Mesothelial cell of epicardium (in vitro differentiated cells): ENCODE measurements around the gene KRT27. TPM values are rescaled to one million over a fixed set of nuclear protein-coding genes. Genes with fewer than 3 reads are reported as not detected.

ENCODE experiments used
- DNase-seq, 2 experiments: peaks; one replicate each; pipeline ENCODE4 v3.0.0; 2021; ENCODE audit warnings: low spot score in 2 of 2; ENCODE audit not compliant: unreplicated experiment in 2 of 2
- H3K27ac Mint-ChIP-seq: 2 replicates; pipeline ENCODE4 v1.8.0; 2021; ENCODE audit warnings: mixed read lengths
- H3K27me3 Mint-ChIP-seq: 2 replicates; pipeline ENCODE4 v1.8.0; 2021; ENCODE audit warnings: low read depth, mixed read lengths
- H3K36me3 Mint-ChIP-seq: 2 replicates; pipeline ENCODE4 v1.8.0; 2021; ENCODE audit warnings: mixed read lengths
- H3K4me1 Mint-ChIP-seq: 2 replicates; pipeline ENCODE4 v1.8.0; 2021; ENCODE audit warnings: mixed read lengths
- H3K4me3 Mint-ChIP-seq: 2 replicates; pipeline ENCODE4 v1.8.0; 2021; ENCODE audit warnings: mild to moderate bottlenecking, moderate library complexity, mixed read lengths
- H3K9me3 Mint-ChIP-seq: 2 replicates; pipeline ENCODE4 v1.8.0; 2021; ENCODE audit warnings: mixed read lengths
- total RNA-seq: library from RNA; stranded (reverse); gene quantifications from 3 replicates; pipeline ENCODE4 v1.2.1, GENCODE V29; 2021
- TF ChIP-seq, protein P1 (sequence below): fragments of 200-600 bp; sonication (generic); IDR thresholded peaks from one replicate; pipeline ENCODE4 v1.5.0; 2021; ENCODE audit warnings: antibody characterized with exemption; ENCODE audit not compliant: unreplicated experiment

The KRT27 gene
- total RNA-seq, 1 donor from 2014 or later = not detected

DNA sequence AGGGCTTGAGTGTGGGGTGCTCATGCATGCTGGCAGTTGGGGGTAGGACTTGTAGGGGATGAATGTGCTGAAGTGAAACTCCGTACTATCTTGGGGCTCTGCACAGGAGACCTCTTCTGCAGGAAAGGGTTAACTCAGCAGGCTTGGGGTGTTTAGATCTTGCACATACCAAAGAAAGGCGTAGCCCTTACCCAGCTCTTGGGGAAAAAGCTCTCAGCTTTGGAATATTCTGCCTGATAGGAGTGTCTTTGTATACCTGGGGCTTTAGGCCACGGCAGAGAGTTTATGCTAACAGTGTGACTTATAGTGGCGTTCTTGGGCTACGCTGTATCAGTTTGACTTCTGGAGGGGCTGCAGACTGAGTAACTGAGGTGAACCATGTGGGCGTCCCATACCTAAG, 48.3 kb downstream of the KRT27 start:
- no peak for DNase-seq
- Mint-ChIP-seq H3K27ac (no peak overlapping the region), H3K27me3 (peaks cover 73% of the 10 kb centered on the region), H3K36me3 (no peaks in the 10 kb centered on the region), H3K9me3 (no peaks in the 10 kb centered on the region), H3K4me1 (no peaks in the 10 kb centered on the region), H3K4me3 (no peak overlapping the region)
- TF ChIP-seq, protein P1, sequence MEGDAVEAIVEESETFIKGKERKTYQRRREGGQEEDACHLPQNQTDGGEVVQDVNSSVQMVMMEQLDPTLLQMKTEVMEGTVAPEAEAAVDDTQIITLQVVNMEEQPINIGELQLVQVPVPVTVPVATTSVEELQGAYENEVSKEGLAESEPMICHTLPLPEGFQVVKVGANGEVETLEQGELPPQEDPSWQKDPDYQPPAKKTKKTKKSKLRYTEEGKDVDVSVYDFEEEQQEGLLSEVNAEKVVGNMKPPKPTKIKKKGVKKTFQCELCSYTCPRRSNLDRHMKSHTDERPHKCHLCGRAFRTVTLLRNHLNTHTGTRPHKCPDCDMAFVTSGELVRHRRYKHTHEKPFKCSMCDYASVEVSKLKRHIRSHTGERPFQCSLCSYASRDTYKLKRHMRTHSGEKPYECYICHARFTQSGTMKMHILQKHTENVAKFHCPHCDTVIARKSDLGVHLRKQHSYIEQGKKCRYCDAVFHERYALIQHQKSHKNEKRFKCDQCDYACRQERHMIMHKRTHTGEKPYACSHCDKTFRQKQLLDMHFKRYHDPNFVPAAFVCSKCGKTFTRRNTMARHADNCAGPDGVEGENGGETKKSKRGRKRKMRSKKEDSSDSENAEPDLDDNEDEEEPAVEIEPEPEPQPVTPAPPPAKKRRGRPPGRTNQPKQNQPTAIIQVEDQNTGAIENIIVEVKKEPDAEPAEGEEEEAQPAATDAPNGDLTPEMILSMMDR = no peak

- no peaks in the 10 kb centered on the region for H3K4me1 Mint-ChIP-seq
- H3K9me3 Mint-ChIP-seq = no peaks in the 10 kb centered on the region
These were observed 51.4 kb downstream of the KRT27 start for GRCh38 chr17:40730970-40731369.

GRCh38 chr17:40727447-40728231, 54.7 kb downstream of the KRT27 start:
- TF ChIP-seq, protein P1 = no peak
- no peak for DNase-seq
- no peaks in the 10 kb centered on the region for H3K36me3 Mint-ChIP-seq
- H3K4me3 Mint-ChIP-seq = no peak overlapping the region
- peaks cover 57% of the 10 kb centered on the region for H3K27me3 Mint-ChIP-seq
- H3K9me3 Mint-ChIP-seq = no peaks in the 10 kb centered on the region
- no peaks in the 10 kb centered on the region for H3K4me1 Mint-ChIP-seq
- H3K27ac Mint-ChIP-seq = no peak overlapping the region

More at GRCh38 chr17:40730970-40731369, 51.4 kb downstream of the KRT27 start:
- no peak for DNase-seq
- H3K36me3 Mint-ChIP-seq = no peaks in the 10 kb centered on the region
- H3K27ac Mint-ChIP-seq = no peak overlapping the region
- no peak overlapping the region for H3K4me3 Mint-ChIP-seq
- TF ChIP-seq, protein P1 = no peak
- peaks cover 65% of the 10 kb centered on the region for H3K27me3 Mint-ChIP-seq

GRCh38 chr17:40726919-40727318, 55.4 kb downstream of the KRT27 start:
- Mint-ChIP-seq H3K27ac (no peak overlapping the region), H3K36me3 (no peaks in the 10 kb centered on the region), H3K4me1 (peaks cover 4% of the 10 kb centered on the region), H3K9me3 (no peaks in the 10 kb centered on the region), H3K4me3 (no peak overlapping the region), H3K27me3 (peaks cover 51% of the 10 kb centered on the region)
- TF ChIP-seq, protein P1 = no peak
- no peak for DNase-seq

Other genes starting within 250 kb of the KRT27 start
- 0.09 TPM in 1 of 3 replicates, not detected in the others for gene CCR7, start 217.1 kb downstream of the KRT27 start, total RNA-seq
- gene SMARCE1, start 134.7 kb downstream of the KRT27 start, total RNA-seq = 162 to 163 TPM (median 162 TPM) in 3 replicates
- gene KRT222, start 117.4 kb downstream of the KRT27 start, total RNA-seq = not detected in 3 replicates
- not detected in 3 replicates for gene KRT24, start 78.8 kb downstream of the KRT27 start, total RNA-seq
- not detected in 3 replicates for gene KRT25, start 27.2 kb downstream of the KRT27 start, total RNA-seq
- not detected in 3 replicates for gene KRT26, start 10.3 kb downstream of the KRT27 start, total RNA-seq
- gene KRT28, start 17.4 kb upstream of the KRT27 start, total RNA-seq = not detected in 3 replicates
- 39.0 to 43.6 TPM (median 39.5 TPM) in 3 replicates for gene KRT10, start 40.1 kb upstream of the KRT27 start, total RNA-seq
- not detected in 3 replicates for gene KRT12, start 84.7 kb upstream of the KRT27 start, total RNA-seq
- gene KRT20, start 102.7 kb upstream of the KRT27 start, total RNA-seq = not detected in 3 replicates
- gene KRT23, start 155.1 kb upstream of the KRT27 start, total RNA-seq = 2.3 to 2.8 TPM (median 2.6 TPM) in 3 replicates
- not detected in 3 replicates for gene KRT39, start 184.4 kb upstream of the KRT27 start, total RNA-seq
- 0.16 TPM in 1 of 3 replicates, not detected in the others for gene KRT40, start 201.8 kb upstream of the KRT27 start, total RNA-seq
- gene KRTAP3-3, start 211.6 kb upstream of the KRT27 start, total RNA-seq = not detected in 3 replicates
- not detected in 3 replicates for gene KRTAP3-2, start 217.4 kb upstream of the KRT27 start, total RNA-seq
- 0.41 to 1.3 TPM (median 0.95 TPM) in 3 replicates for gene KRTAP3-1, start 226.6 kb upstream of the KRT27 start, total RNA-seq
- not detected in 3 replicates for gene KRTAP1-5, start 244.7 kb upstream of the KRT27 start, total RNA-seq
- gene KRTAP1-4, start 247.6 kb upstream of the KRT27 start, total RNA-seq = not detected in 3 replicates